Fibroblast of pulmonary artery (primary cell): Measurements from ENCODE around the gene COA5.

Experiments used
- DNase-seq: peaks from one replicate; pipeline ENCODE4 v3.0.0-alpha.2; 2010; ENCODE audit warnings: low read depth
- H3K4me3 ChIP-seq: replicated peaks from 2 replicates; pipeline ENCODE4 v1.5.1; 2011; ENCODE audit warnings: low read depth, mild to moderate bottlenecking, control low read depth, low read length, moderate library complexity
- CTCF ChIP-seq: IDR thresholded peaks from 2 replicates; pipeline ENCODE4 v1.5.1; 2011; ENCODE audit warnings: mild to moderate bottlenecking, control low read depth, low read length, inconsistent platforms; ENCODE audit errors: missing control alignments

Gene COA5

GRCh38 chr2:98592565-98592964 is 15.7 kb downstream of the COA5 start:
- no peak overlapping the region for H3K4me3 ChIP-seq
- DNase-seq: no peak
- TF ChIP-seq CTCF: no peak

- H3K4me3 ChIP-seq: no peak overlapping the region
- DNase-seq: no peak
- TF ChIP-seq CTCF: no peak
These were observed 18.8 kb downstream of the COA5 start for GRCh38 chr2:98589489-98589888.

GRCh38 chr2:98588880-98589431 is 19.4 kb downstream of the COA5 start:
- H3K4me3 ChIP-seq: no peak overlapping the region
- no peak for TF ChIP-seq CTCF
- no peak for DNase-seq

- TF ChIP-seq CTCF: no peak
- DNase-seq: no peak
- no peak overlapping the region for H3K4me3 ChIP-seq
These were observed 21.7 kb downstream of the COA5 start for GRCh38 chr2:98586551-98587140.

GRCh38 chr2:98585386-98585785 is 22.9 kb downstream of the COA5 start:
- DNase-seq: no peak
- no peak overlapping the region for H3K4me3 ChIP-seq
- no peak for TF ChIP-seq CTCF

- DNase-seq: no peak
- no peak overlapping the region for H3K4me3 ChIP-seq
- TF ChIP-seq CTCF: no peak
These were observed 24.3 kb downstream of the COA5 start for GRCh38 chr2:98583816-98584618.
